Measurements from ENCODE around the gene NRP2. TPM values are rescaled to one million over a fixed set of nuclear protein-coding genes. Genes with fewer than 3 reads are reported as not detected.

NRP2 gene
- total RNA-seq, 1 donor from 2014 or later: 89.0 TPM

DNA sequence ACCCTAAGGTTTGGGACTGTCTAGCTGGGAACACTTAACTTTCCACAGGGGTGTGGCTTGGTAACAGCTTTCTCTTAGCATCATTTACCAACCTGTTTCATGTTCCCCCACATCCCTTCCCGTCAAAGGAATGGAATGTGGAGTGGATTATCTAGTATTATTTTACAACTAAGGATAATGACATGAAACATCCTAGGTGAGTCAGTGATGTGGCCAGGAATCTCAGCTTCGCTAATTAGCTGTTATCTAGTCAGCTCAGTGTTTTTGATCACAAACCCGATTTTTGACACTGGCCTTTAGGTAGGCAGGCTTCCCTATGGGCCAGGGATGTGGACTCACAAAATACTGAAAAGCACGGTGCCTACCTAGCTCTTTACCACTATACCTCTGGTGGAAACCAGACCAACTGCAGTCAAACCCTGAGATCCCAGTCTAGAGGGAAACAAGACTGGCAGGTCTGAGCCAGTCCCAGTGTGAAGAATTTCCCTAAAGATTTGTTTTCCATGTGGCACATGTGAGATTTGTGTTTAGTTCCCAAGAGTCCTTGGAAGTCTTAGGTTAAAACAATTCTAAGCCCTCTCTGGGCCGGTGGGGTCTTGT lies 2.8 kb upstream of the NRP2 start:
- DNase-seq: no peak
- H3K4me3 Mint-ChIP-seq (ENCODE audit: unreplicated experiment): no peak overlapping the region
- H3K27ac Mint-ChIP-seq (ENCODE audit: unreplicated experiment): no peak overlapping the region
- H3K27me3 Mint-ChIP-seq (ENCODE audit: unreplicated experiment): peaks cover 3% of the 10 kb centered on the region
- H3K4me1 Mint-ChIP-seq (ENCODE audit: low read depth, unreplicated experiment): peaks cover 17% of the 10 kb centered on the region
- no peaks in the 10 kb centered on the region for H3K36me3 Mint-ChIP-seq (ENCODE audit: unreplicated experiment)
- TF ChIP-seq, protein P1, sequence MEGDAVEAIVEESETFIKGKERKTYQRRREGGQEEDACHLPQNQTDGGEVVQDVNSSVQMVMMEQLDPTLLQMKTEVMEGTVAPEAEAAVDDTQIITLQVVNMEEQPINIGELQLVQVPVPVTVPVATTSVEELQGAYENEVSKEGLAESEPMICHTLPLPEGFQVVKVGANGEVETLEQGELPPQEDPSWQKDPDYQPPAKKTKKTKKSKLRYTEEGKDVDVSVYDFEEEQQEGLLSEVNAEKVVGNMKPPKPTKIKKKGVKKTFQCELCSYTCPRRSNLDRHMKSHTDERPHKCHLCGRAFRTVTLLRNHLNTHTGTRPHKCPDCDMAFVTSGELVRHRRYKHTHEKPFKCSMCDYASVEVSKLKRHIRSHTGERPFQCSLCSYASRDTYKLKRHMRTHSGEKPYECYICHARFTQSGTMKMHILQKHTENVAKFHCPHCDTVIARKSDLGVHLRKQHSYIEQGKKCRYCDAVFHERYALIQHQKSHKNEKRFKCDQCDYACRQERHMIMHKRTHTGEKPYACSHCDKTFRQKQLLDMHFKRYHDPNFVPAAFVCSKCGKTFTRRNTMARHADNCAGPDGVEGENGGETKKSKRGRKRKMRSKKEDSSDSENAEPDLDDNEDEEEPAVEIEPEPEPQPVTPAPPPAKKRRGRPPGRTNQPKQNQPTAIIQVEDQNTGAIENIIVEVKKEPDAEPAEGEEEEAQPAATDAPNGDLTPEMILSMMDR (IDR thresholded peaks at IDR 0.05; ENCODE audit: partially characterized antibody, unreplicated experiment): no peak
- peaks cover 7% of the 10 kb centered on the region for H3K9me3 Mint-ChIP-seq (ENCODE audit: unreplicated experiment)

- DNase-seq: peak; percentile 67
- Mint-ChIP-seq H3K36me3 (ENCODE audit: unreplicated experiment) (no peaks in the 10 kb centered on the region), H3K27me3 (ENCODE audit: unreplicated experiment) (peaks cover 3% of the 10 kb centered on the region), H3K4me3 (ENCODE audit: unreplicated experiment) (no peak overlapping the region), H3K9me3 (ENCODE audit: unreplicated experiment) (peaks cover 7% of the 10 kb centered on the region), H3K4me1 (ENCODE audit: low read depth, unreplicated experiment) (peaks cover 17% of the 10 kb centered on the region), H3K27ac (ENCODE audit: unreplicated experiment) (no peak overlapping the region)
- TF ChIP-seq, protein P1 (IDR thresholded peaks at IDR 0.05; ENCODE audit: partially characterized antibody, unreplicated experiment): peak; percentile 84
Measured at GRCh38 chr2:205680067-205680466, 2.2 kb upstream of the NRP2 start.

DNA sequence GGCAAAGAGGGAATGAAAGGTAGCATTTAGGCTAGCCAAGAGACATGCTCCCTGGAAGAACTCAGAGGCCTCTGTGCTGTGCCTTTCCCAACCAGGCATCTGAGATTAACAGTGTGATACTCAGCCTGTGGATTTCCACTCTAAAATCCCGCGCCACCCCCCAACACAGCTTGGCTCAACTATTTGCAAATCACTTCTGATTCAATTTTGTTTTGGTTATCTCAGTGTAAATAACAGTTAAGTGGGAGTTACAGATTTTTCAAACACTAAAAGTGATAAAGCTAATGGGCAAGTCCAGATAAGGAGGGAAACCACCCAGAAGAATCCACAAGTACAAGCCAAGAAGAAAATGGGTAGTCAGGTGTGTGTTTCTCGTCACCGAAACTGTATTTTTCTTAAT lies 1.4 kb upstream of the NRP2 start:
- Mint-ChIP-seq H3K9me3 (ENCODE audit: unreplicated experiment) (peaks cover 8% of the 10 kb centered on the region), H3K4me1 (ENCODE audit: low read depth, unreplicated experiment) (peaks cover 17% of the 10 kb centered on the region), H3K27me3 (ENCODE audit: unreplicated experiment) (peaks cover 3% of the 10 kb centered on the region), H3K4me3 (ENCODE audit: unreplicated experiment) (peak overlapping the region; percentile 57), H3K36me3 (ENCODE audit: unreplicated experiment) (no peaks in the 10 kb centered on the region), H3K27ac (ENCODE audit: unreplicated experiment) (no peak overlapping the region)
- TF ChIP-seq, protein P1 (IDR thresholded peaks at IDR 0.05; ENCODE audit: partially characterized antibody, unreplicated experiment): no peak
- DNase-seq: no peak

DNA sequence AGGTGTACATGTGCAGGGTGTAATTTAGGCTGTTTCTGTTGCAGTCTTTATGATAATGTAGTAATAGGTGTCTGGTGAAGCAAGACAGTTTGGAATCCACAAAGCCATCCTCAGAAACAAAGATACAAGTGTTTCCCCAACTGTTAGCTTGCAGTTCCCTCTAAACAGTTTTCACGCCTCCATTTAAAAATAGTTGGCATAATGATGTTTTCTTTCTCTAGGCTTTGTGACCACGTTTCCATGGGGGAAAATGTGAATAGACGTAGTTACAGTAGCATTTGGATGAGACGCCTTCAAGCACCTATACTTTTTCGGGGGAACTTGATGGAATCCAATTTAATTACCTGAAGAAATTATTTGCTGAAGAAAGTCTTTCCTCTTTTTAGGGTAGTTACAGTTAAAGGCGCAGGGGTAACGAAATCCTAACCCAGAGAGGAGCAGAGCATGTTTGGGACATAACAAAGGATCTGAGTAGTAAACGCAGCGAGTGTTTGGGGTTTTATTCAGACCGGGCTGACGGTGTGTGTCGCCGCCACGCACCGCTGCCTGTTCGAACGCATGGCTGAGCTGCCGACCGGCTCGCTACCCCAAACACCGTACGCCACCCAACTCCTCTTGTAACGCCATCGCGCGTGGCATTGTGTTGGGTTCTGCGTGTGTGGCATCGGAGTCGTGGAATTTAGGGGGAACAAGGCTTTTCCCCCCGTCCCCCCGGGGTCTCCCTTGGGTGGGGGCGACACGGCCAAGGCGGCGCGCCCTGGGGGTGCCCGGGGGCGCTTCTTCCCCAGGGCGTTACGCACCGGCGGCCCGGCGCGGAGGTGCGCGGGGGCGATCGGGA lies 681 bp upstream of the NRP2 start:
- TF ChIP-seq, protein P1 (IDR thresholded peaks at IDR 0.05; ENCODE audit: partially characterized antibody, unreplicated experiment): no peak
- Mint-ChIP-seq H3K9me3 (ENCODE audit: unreplicated experiment) (peaks cover 11% of the 10 kb centered on the region), H3K27ac (ENCODE audit: unreplicated experiment) (peak overlapping the region; percentile 64), H3K4me1 (ENCODE audit: low read depth, unreplicated experiment) (peaks cover 19% of the 10 kb centered on the region), H3K27me3 (ENCODE audit: unreplicated experiment) (peaks cover 3% of the 10 kb centered on the region), H3K36me3 (ENCODE audit: unreplicated experiment) (no peaks in the 10 kb centered on the region), H3K4me3 (ENCODE audit: unreplicated experiment) (peak overlapping the region; percentile 85)
- DNase-seq: peak; percentile 42

GRCh38 chr2:205682971-205683501 lies 735 bp downstream of the NRP2 start:
- Mint-ChIP-seq H3K4me3 (ENCODE audit: unreplicated experiment) (peak overlapping the region; percentile 94), H3K27me3 (ENCODE audit: unreplicated experiment) (peaks cover 3% of the 10 kb centered on the region), H3K4me1 (ENCODE audit: low read depth, unreplicated experiment) (peaks cover 20% of the 10 kb centered on the region), H3K9me3 (ENCODE audit: unreplicated experiment) (peaks cover 14% of the 10 kb centered on the region), H3K36me3 (ENCODE audit: unreplicated experiment) (no peaks in the 10 kb centered on the region), H3K27ac (ENCODE audit: unreplicated experiment) (peak overlapping the region; percentile 84)
- TF ChIP-seq, protein P1 (IDR thresholded peaks at IDR 0.05; ENCODE audit: partially characterized antibody, unreplicated experiment): no peak
- DNase-seq: no peak
